ENCODE data around the gene LUC7L.

The LUC7L gene

GRCh38 chr16:191831-192230 is 37.4 kb downstream of the LUC7L start:
- H3K27me3 ChIP-seq (ENCODE audit: insufficient read depth, low read length): no peaks in the 10 kb centered on the region
- no peaks in the 10 kb centered on the region for H3K9me3 ChIP-seq (ENCODE audit: low read length)
- no peaks in the 10 kb centered on the region for H3K4me1 ChIP-seq (ENCODE audit: insufficient read depth, low read length)
- H3K36me3 ChIP-seq (ENCODE audit: insufficient read depth, low read length): peaks cover 88% of the 10 kb centered on the region
- H2AFZ ChIP-seq (ENCODE audit: low read depth, low read length): no peak overlapping the region
- H3K4me3 ChIP-seq (ENCODE audit: low read length): no peak overlapping the region

- Histone ChIP-seq H3K9me3 (ENCODE audit: low read length) (no peaks in the 10 kb centered on the region), H3K4me3 (ENCODE audit: low read length) (no peak overlapping the region), H3K27me3 (ENCODE audit: insufficient read depth, low read length) (no peaks in the 10 kb centered on the region), H3K4me1 (ENCODE audit: insufficient read depth, low read length) (no peaks in the 10 kb centered on the region), H3K36me3 (ENCODE audit: insufficient read depth, low read length) (peaks cover 77% of the 10 kb centered on the region), H2AFZ (ENCODE audit: low read depth, low read length) (no peak overlapping the region)
Observed at GRCh38 chr16:189604-190186, 39.6 kb downstream of the LUC7L start.

DNA sequence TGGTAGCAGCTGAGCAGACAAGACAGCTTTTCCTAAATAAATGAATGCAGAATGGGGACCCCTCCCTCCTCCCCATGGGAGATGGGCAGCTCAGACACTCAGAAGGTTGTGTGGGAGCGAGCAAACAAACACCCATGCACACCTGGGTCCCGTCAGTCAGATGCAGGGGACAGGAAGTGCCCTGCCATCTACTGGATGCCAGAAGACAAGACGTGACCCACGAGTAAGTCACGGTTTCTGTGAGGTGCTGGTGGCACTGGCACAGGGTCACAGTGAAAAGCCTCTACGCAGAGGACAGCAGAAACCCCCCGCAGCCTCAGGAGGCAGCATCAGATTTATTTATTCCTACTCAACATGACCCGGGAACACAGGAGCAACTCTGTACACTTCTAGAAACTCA is 40.6 kb downstream of the LUC7L start:
- no peak overlapping the region for H3K4me3 ChIP-seq (ENCODE audit: low read length)
- peaks cover 72% of the 10 kb centered on the region for H3K36me3 ChIP-seq (ENCODE audit: insufficient read depth, low read length)
- H3K27me3 ChIP-seq (ENCODE audit: insufficient read depth, low read length): no peaks in the 10 kb centered on the region
- H3K9me3 ChIP-seq (ENCODE audit: low read length): no peaks in the 10 kb centered on the region
- H2AFZ ChIP-seq (ENCODE audit: low read depth, low read length): no peak overlapping the region
- H3K4me1 ChIP-seq (ENCODE audit: insufficient read depth, low read length): no peaks in the 10 kb centered on the region

DNA sequence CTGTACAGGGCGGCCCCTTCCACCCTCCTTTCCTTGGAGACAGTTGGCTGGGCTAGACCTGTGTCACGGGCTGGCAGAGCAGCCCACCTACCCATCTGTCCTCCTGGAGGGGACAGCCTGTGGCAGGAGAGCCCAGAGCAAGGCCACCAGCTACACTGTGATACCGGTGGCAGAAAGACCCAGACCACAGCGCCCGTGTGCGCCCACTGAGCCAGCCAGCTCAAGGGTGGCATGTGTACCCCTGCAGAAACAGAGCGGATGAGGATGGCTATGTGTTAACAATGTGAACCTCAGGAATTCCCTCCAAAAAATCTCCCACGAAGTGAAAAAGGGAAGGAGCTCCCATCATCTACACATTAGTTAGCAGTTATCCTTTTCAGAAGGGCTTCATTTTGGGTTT is 41.9 kb downstream of the LUC7L start:
- H3K27me3 ChIP-seq (ENCODE audit: insufficient read depth, low read length): no peaks in the 10 kb centered on the region
- no peaks in the 10 kb centered on the region for H3K9me3 ChIP-seq (ENCODE audit: low read length)
- peaks cover 64% of the 10 kb centered on the region for H3K36me3 ChIP-seq (ENCODE audit: insufficient read depth, low read length)
- H3K4me1 ChIP-seq (ENCODE audit: insufficient read depth, low read length): no peaks in the 10 kb centered on the region
- H3K4me3 ChIP-seq (ENCODE audit: low read length): no peak overlapping the region
- no peak overlapping the region for H2AFZ ChIP-seq (ENCODE audit: low read depth, low read length)

DNA sequence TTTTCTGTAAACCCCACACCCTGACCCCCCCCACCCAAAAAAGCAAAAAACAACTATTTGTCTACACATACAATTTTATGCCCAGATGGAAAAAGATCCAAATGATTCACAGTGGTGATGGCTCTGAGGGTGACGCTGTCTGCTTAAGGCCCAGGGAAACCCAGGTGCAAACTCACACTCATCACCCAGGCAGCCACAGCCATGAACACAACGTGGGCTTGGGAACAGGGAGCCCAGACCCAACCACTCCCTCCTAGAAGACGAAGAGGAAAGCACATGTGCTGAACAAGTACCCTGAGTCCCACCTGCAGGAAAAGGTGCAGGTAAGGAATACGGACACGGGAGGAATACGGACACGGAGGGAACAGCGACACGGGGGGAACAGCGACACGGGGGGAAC is 43.6 kb downstream of the LUC7L start:
- peaks cover 2% of the 10 kb centered on the region for H3K4me1 ChIP-seq (ENCODE audit: insufficient read depth, low read length)
- no peaks in the 10 kb centered on the region for H3K9me3 ChIP-seq (ENCODE audit: low read length)
- no peaks in the 10 kb centered on the region for H3K27me3 ChIP-seq (ENCODE audit: insufficient read depth, low read length)
- no peak overlapping the region for H2AFZ ChIP-seq (ENCODE audit: low read depth, low read length)
- H3K4me3 ChIP-seq (ENCODE audit: low read length): no peak overlapping the region
- H3K36me3 ChIP-seq (ENCODE audit: insufficient read depth, low read length): peaks cover 48% of the 10 kb centered on the region

- Histone ChIP-seq H3K27me3 (ENCODE audit: insufficient read depth, low read length) (no peaks in the 10 kb centered on the region), H3K9me3 (ENCODE audit: low read length) (no peaks in the 10 kb centered on the region), H3K4me3 (ENCODE audit: low read length) (no peak overlapping the region), H3K36me3 (ENCODE audit: insufficient read depth, low read length) (peaks cover 43% of the 10 kb centered on the region), H3K4me1 (ENCODE audit: insufficient read depth, low read length) (peaks cover 4% of the 10 kb centered on the region), H2AFZ (ENCODE audit: low read depth, low read length) (no peak overlapping the region)
Observed at GRCh38 chr16:185213-185612, 44.0 kb downstream of the LUC7L start.

DNA sequence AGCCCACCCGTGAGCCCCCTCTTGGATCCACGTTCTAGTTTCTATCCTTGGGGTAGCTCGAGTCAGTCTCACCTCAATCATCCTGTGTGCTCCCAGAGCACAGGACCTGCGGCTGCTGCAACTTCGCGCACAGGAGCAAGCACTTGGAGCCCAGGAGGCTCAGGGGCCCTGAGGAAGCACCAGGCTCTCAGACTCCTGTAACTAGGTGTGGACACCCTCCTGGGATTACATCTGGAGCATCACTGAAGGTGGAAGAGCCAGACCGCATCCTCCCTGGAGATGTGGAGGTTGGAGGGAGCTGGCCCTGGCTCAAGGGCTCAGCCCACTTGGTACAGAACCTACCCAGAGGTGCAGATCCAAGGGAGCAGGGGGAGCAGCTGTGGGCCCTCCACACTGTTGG is 46.2 kb downstream of the LUC7L start:
- no peak overlapping the region for H3K4me3 ChIP-seq (ENCODE audit: low read length)
- H3K27me3 ChIP-seq (ENCODE audit: insufficient read depth, low read length): peaks cover 7% of the 10 kb centered on the region
- H3K36me3 ChIP-seq (ENCODE audit: insufficient read depth, low read length): peaks cover 24% of the 10 kb centered on the region
- no peaks in the 10 kb centered on the region for H3K9me3 ChIP-seq (ENCODE audit: low read length)
- no peak overlapping the region for H2AFZ ChIP-seq (ENCODE audit: low read depth, low read length)
- peaks cover 4% of the 10 kb centered on the region for H3K4me1 ChIP-seq (ENCODE audit: insufficient read depth, low read length)

GRCh38 chr16:181565-182021 is 47.7 kb downstream of the LUC7L start:
- no peak overlapping the region for H2AFZ ChIP-seq (ENCODE audit: low read depth, low read length)
- peaks cover 8% of the 10 kb centered on the region for H3K4me1 ChIP-seq (ENCODE audit: insufficient read depth, low read length)
- peaks cover 15% of the 10 kb centered on the region for H3K36me3 ChIP-seq (ENCODE audit: insufficient read depth, low read length)
- H3K4me3 ChIP-seq (ENCODE audit: low read length): no peak overlapping the region
- H3K27me3 ChIP-seq (ENCODE audit: insufficient read depth, low read length): peaks cover 17% of the 10 kb centered on the region
- H3K9me3 ChIP-seq (ENCODE audit: low read length): no peaks in the 10 kb centered on the region

DNA sequence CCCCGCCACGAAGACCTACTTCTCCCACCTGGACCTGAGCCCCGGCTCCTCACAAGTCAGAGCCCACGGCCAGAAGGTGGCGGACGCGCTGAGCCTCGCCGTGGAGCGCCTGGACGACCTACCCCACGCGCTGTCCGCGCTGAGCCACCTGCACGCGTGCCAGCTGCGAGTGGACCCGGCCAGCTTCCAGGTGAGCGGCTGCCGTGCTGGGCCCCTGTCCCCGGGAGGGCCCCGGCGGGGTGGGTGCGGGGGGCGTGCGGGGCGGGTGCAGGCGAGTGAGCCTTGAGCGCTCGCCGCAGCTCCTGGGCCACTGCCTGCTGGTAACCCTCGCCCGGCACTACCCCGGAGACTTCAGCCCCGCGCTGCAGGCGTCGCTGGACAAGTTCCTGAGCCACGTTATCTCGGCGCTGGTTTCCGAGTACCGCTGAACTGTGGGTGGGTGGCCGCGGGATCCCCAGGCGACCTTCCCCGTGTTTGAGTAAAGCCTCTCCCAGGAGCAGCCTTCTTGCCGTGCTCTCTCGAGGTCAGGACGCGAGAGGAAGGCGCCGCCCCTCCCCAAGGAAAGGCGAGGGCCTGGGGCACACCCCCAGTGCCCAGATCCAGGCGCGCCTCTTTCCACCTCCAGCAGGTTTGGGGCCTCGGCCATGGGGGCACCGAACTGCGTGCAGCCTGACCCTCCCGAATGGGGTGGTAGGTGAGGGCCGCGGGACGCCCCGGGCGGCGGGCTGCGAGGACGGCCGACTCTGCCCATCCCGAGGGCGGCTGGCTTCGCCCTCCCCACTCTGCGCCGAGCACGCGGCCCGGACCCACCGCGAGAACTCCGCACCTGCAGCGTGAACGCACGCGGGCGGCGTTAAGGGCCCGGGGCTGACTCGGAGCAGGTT is 48.3 kb downstream of the LUC7L start:
- Histone ChIP-seq H3K27me3 (ENCODE audit: insufficient read depth, low read length) (peaks cover 17% of the 10 kb centered on the region), H3K9me3 (ENCODE audit: low read length) (no peaks in the 10 kb centered on the region), H3K36me3 (ENCODE audit: insufficient read depth, low read length) (peaks cover 15% of the 10 kb centered on the region), H2AFZ (ENCODE audit: low read depth, low read length) (no peak overlapping the region), H3K4me1 (ENCODE audit: insufficient read depth, low read length) (peaks cover 8% of the 10 kb centered on the region), H3K4me3 (ENCODE audit: low read length) (peak overlapping the region; percentile 29)

GRCh38 chr16:180101-180675 is 49.1 kb downstream of the LUC7L start, which contains the start of gene HBQ1:
Gene HBQ1, plus strand, starts transcription at chr16:180459. Its CDS starts 28 bp downstream, at chr16:180487.
- Histone ChIP-seq H3K4me1 (ENCODE audit: insufficient read depth, low read length) (peaks cover 8% of the 10 kb centered on the region), H3K27me3 (ENCODE audit: insufficient read depth, low read length) (peaks cover 23% of the 10 kb centered on the region), H3K36me3 (ENCODE audit: insufficient read depth, low read length) (peaks cover 9% of the 10 kb centered on the region), H2AFZ (ENCODE audit: low read depth, low read length) (no peak within 1 kb of the TSS), H3K4me3 (ENCODE audit: low read length) (peak within 1 kb of the TSS; percentile 29), H3K9me3 (ENCODE audit: low read length) (no peaks in the 10 kb centered on the region)

- no peak overlapping the region for H3K4me3 ChIP-seq (ENCODE audit: low read length)
Observed at GRCh38 chr16:179211-180092, 49.8 kb downstream of the LUC7L start.

GRCh38 chr16:178668-179015 is 50.6 kb downstream of the LUC7L start:
- peaks cover 8% of the 10 kb centered on the region for H3K4me1 ChIP-seq (ENCODE audit: insufficient read depth, low read length)

More at GRCh38 chr16:179211-180092, 49.8 kb downstream of the LUC7L start:
- Histone ChIP-seq H3K27me3 (ENCODE audit: insufficient read depth, low read length) (peaks cover 30% of the 10 kb centered on the region), H3K9me3 (ENCODE audit: low read length) (no peaks in the 10 kb centered on the region), H2AFZ (ENCODE audit: low read depth, low read length) (no peak overlapping the region), H3K36me3 (ENCODE audit: insufficient read depth, low read length) (peaks cover 6% of the 10 kb centered on the region), H3K4me1 (ENCODE audit: insufficient read depth, low read length) (peaks cover 8% of the 10 kb centered on the region)

More at GRCh38 chr16:178668-179015, 50.6 kb downstream of the LUC7L start:
- H3K36me3 ChIP-seq (ENCODE audit: insufficient read depth, low read length): peaks cover 4% of the 10 kb centered on the region
- peaks cover 32% of the 10 kb centered on the region for H3K27me3 ChIP-seq (ENCODE audit: insufficient read depth, low read length)
- H3K4me3 ChIP-seq (ENCODE audit: low read length): no peak overlapping the region
- no peaks in the 10 kb centered on the region for H3K9me3 ChIP-seq (ENCODE audit: low read length)
- H2AFZ ChIP-seq (ENCODE audit: low read depth, low read length): no peak overlapping the region
